Epithelial cell of esophagus (primary cell): ENCODE data around the gene MSMO1.

Experiments used
- DNase-seq: peaks from one replicate; pipeline ENCODE4 v3.0.0; 2010; ENCODE audit warnings: low read depth
- H3K4me3 ChIP-seq: 2 replicates; pipeline ENCODE4 v1.5.1; 2011; ENCODE audit warnings: mild to moderate bottlenecking, low read length, control low read depth
- TF ChIP-seq, protein P1 (sequence below): IDR thresholded peaks from 2 replicates; pipeline ENCODE4 v1.5.1; 2011; ENCODE audit warnings: low read depth, mild to moderate bottlenecking, low read length, control low read depth, inconsistent platforms; ENCODE audit not compliant: insufficient read depth; ENCODE audit errors: missing control alignments

The MSMO1 gene

GRCh38 chr4:165370530-165370929 is 43.1 kb downstream of the MSMO1 start:
- no peak for DNase-seq
- TF ChIP-seq, protein P1, sequence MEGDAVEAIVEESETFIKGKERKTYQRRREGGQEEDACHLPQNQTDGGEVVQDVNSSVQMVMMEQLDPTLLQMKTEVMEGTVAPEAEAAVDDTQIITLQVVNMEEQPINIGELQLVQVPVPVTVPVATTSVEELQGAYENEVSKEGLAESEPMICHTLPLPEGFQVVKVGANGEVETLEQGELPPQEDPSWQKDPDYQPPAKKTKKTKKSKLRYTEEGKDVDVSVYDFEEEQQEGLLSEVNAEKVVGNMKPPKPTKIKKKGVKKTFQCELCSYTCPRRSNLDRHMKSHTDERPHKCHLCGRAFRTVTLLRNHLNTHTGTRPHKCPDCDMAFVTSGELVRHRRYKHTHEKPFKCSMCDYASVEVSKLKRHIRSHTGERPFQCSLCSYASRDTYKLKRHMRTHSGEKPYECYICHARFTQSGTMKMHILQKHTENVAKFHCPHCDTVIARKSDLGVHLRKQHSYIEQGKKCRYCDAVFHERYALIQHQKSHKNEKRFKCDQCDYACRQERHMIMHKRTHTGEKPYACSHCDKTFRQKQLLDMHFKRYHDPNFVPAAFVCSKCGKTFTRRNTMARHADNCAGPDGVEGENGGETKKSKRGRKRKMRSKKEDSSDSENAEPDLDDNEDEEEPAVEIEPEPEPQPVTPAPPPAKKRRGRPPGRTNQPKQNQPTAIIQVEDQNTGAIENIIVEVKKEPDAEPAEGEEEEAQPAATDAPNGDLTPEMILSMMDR = no peak
- H3K4me3 ChIP-seq = no peak overlapping the region

DNA sequence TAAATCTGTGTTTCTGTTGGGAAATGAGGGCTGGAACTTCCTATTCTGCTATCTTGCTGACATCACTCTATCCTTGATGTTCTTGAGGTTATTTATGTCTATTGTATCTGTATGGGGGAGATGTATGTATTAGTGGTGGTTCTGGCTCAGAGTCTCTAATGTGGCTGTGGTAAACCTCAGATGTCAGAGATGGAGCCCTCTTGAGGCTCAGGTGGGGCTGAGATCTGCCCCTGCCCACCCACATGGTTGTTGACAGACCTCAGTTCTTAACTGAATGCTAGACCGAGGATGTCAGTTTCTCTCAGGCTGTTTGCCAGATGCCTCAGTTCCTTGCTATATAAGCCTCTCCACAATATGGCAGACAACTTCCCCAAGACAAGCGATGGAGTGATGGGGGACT is 48.0 kb downstream of the MSMO1 start:
- DNase-seq = no peak
- TF ChIP-seq, protein P1 = no peak

GRCh38 chr4:165378398-165378744 is 50.9 kb downstream of the MSMO1 start:
- peak overlapping the region; percentile 52 for H3K4me3 ChIP-seq
- DNase-seq = no peak
- TF ChIP-seq, protein P1 = no peak

More for the DNA sequence above, 48.0 kb downstream of the MSMO1 start:
- no peak overlapping the region for H3K4me3 ChIP-seq

- DNase-seq = peak; percentile 79
- peak within 1 kb of the TSS; percentile 52 for H3K4me3 ChIP-seq
- TF ChIP-seq, protein P1 = peak; percentile 54
These were observed 51.5 kb downstream of the MSMO1 start, which contains the start of gene CPE for GRCh38 chr4:165378745-165379677. Gene CPE, plus strand, starts transcription at chr4:165379008. Its CDS starts 214 bp downstream, at chr4:165379222.

- TF ChIP-seq, protein P1 = no peak
- peak overlapping the region; percentile 52 for H3K4me3 ChIP-seq
- DNase-seq = no peak
These were observed 52.2 kb downstream of the MSMO1 start for GRCh38 chr4:165379678-165380064.

DNA sequence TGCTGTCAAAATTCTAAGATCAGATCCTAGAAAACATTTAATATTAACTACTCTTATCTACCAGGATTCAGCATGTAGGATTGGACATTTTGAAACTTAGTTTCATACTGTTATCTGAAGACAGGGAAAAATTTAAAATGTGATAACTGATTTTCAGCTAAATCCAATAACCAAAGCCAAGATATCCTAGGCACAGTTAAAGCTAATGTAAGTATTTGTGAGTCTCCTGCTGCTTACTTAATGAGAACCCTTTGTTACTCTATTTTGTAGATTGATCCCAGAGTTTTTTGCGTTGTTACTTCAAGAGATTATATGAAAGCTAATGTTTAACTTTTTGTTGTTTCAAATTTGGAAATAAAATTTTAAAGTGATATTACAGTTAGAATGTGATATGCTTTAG is 53.3 kb downstream of the MSMO1 start:
- DNase-seq = no peak
- TF ChIP-seq, protein P1 = no peak
- no peak overlapping the region for H3K4me3 ChIP-seq
